ENCODE data around the gene ALPK1.
"Not testable (repeated sequence)": the region's sequence is repeated elsewhere in the genome, so short reads cannot be mapped to it uniquely, and the experiment has no call there.

Gene ALPK1

DNA sequence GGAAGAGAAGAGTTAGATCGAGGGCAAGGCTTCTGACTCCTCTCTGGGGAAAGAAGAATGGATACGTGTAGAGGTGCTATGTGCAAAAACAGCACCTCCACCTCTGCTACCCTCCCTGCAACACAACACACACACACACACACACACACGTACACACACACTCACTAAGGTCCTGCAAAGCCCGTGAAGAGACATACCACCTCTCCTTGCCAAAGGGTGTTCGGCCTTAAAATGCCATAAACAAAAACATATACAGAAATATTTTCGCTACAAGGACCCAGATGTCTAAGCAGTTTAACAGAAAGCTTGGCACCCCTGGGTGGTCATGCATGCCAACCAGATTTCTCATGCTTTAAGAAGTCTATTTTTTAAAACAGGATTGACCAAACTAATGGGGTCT lies 13.0 kb upstream of the ALPK1 start:
- DNase-seq (ENCODE audit: low read depth in 2 of 2), result no peak

DNA sequence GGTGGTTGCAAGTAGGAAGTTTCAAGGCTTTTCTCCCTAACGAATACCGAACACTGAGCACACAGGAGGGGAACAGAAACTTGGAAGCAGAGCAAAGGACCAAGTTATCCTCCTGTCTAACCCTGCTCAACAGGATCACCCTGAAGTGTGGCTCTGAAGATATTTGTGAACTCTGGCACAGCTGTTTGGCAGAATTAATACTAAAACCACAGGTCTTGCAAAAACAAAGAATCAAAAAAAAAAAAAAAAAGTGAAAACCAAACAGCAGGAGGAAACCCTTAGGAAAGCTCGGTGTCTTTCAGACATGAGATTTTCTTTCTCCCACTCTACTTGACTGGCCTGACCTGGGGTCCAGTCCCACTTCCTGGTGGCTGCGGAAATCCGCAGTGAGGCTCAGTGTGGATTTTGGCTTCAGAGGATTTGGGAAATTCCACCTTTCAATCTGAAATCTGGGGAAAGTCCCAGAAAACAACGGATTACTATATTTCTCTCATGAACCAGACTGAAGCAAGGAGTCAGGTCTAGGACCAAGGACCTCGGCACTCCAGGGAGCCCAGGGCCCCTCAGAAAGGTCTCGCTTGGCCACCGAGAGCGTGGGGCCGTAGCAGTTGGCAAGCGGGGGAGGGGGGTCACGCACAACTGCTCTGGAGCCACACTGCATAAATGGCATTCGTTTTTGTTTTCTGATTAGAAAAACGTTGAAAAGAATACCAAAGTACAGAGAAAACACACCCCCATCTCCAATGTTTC lies 12.3 kb upstream of the ALPK1 start:
- DNase-seq (ENCODE audit: low read depth in 2 of 2), result no peak

DNA sequence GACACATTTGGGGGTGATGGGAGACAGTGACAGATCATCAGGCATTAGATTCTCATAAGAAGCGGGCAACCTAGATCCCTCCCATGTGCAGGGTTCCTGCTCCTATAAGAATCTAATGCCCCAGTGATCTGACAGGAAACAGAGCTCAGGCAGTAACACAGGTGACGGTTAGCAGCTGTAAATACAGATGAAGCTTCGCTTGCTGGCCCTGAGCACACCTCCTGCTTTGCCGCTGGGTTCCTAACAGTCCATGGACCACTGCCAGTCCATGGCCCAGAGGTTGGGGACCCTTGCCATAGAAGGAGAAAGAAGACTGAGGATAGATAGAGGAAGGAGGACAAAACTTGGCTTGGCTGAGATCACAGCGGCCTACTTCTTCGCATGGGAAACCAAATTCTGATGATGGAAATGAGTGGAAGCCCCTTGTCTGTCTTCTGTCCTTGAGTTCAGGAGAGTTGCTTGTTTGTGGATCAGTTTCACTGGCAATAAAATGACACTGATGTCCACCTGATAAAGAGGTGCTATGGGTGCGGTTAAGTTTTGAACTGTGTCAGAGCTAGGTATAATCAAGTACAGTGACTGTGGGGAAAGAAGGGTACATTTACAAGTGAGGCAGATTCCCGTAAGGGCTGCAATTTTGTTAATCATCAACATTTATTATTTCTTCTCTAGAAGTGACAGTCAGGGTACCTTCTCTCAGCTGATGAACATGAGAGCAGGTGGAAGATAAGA lies 9.7 kb upstream of the ALPK1 start:
- DNase-seq (ENCODE audit: low read depth in 2 of 2), result no peak

DNA sequence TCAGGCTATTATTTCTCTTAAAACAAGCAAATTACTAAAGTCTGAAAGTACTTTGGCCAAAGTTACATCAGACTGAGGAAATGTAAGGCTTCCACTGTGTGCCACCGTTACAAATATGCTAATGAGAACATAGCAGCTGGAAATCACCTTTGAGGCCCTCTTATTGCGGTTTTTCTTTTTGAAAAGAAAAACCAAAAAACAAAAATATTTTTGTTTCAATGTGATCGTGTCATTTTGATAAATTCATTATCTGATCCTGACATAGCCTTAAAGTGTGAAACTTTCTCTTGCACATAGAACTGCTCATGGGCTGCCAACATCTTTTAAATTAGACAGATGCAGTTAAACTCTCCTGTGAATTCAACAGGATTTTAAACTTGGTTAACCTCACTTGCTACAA lies 8.7 kb upstream of the ALPK1 start:
- DNase-seq (ENCODE audit: low read depth in 2 of 2), result no peak

DNA sequence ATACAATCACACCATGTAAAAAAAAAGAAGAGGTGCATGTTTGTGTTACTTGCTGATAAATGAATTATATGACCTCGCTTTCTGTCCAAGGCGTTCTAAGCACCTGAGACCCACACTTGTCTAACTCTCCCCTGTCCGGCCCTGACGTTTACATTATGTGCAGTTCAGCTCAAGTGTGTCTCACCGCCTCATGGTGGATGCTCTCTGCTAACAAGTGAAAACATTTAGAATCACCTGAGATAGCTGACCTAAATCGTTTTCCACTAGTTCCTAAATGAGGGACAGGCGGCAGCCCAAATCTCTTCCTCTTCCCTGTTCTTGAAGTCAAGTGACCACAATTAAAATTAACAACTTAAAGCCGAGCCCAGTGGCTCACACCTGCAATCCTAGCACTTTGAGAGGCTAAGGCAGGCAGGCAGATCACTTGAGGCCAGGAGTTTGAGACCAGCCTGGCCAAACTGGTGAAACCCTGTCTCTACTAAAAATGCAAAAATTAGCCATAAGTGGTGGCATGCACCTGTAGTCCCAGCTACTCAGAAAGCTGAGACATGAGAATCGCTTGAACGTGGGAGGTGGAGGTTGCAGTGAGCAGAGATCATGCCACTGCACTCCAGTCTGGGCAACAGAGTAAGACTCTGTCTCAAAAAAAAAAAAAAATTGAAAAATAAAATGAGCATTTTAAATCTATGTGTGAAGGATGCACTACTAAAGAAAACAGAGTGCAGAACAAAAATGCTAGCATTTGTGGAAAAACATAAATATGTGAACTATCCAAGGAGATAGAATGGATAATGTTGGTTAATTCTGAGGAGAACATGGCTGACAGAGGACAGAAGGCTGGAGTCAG lies 7.5 kb upstream of the ALPK1 start:
- DNase-seq (ENCODE audit: low read depth in 2 of 2), result no peak

DNA sequence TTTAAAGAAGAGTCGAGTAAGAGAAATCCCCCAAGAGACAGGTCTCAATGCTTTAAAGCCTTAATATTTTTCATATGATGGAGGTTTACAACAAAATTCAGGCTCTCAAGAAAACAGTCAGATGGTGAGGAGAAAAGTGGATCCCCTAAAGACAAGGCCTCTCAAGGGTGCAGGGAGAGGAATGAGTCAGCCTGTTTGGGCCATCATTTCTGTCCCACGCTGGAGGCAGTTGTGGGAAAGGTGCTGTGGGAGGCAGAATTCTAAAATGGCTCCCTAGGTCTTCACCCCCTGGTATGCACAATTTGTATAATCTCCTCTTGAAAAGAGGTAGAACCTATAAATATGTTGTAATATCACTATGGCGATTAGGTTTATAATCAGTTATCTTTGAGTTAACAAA lies 6.8 kb upstream of the ALPK1 start:
- no peak for DNase-seq (ENCODE audit: low read depth in 2 of 2)

DNA sequence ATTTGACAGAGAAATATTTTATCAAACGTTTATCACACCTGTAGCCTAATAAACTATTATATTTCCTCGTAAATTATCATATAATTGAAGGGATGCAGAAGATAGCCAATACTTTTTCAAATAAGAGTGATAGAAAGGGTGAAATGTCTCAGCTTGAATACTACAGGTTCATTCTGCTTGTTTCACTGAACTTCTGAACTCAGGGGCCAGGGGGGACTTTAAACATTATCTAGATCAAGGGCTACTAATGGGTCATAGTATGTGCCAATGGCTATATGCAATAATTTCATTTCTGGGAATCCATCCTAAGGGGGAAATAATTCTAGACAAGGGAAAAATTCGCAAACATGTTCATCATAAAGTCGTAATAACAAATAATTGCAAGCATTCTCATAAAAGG lies 2.6 kb downstream of the ALPK1 start:
- DNase-seq (ENCODE audit: low read depth in 2 of 2), result no peak

DNA sequence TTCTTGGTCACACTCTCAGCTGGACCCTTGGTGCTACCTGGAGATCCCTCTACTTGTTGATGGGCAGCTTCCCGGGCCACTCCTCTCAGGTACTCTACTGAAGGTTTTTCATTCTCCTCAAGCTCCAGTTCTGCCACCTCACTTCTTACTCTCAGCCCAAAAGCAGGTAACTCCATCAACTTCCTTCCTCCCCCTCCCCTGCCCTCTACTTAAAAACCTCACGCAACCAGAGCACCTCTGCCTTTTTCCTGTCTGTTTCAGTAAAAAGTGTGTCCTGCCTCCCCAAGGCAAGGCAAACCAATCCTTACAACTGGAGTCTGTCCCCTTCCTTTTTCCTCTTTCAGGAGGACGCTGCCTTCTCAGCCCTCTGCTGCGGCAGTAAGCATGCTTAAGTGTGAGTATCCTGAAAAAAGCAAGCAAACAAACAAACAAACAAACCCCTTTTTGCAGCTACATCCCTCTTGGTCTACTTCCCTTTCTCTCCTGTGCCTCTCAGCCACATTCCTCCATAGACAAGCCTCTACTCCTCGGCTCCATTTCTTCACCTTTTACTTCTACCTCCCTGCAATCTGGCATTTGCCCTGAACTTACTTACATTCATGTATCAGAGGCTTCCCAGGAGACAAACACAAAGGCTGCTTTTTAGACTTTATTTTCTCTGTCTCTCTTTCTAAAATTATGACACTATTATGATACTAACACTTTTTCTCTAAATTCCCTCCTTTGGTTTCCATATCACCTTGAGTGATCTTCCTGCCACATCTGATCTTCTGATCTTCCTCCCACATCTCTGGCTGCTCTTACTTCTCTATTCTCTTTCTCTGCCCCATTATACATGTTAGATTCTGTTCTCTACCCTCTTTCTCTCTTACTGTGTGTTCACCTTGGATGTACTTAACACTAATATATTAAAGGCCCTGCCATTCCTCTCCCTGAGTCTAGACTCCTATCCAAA lies 5.4 kb downstream of the ALPK1 start:
- DNase-seq (ENCODE audit: low read depth in 2 of 2), result no peak

DNA sequence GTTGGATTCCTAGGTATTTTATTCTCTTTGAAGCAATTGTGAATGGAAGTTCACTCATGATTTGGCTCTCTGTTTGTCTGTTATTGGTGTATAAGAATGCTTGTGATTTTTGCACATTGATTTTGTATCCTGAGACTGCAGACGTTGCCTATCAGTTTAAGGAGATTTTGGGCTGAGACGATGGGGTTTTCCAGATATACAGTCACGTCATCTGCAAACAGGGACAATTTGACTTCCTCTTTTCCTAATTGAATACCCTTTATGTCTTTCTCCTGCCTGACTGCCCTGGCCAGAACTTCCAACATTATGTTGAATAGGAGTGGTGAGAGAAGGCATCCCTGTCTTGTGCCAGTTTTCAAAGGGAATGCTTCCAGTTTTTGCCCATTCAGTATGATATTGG lies 8.3 kb downstream of the ALPK1 start:
- not testable (repeated sequence) for DNase-seq (ENCODE audit: low read depth in 2 of 2)

DNA sequence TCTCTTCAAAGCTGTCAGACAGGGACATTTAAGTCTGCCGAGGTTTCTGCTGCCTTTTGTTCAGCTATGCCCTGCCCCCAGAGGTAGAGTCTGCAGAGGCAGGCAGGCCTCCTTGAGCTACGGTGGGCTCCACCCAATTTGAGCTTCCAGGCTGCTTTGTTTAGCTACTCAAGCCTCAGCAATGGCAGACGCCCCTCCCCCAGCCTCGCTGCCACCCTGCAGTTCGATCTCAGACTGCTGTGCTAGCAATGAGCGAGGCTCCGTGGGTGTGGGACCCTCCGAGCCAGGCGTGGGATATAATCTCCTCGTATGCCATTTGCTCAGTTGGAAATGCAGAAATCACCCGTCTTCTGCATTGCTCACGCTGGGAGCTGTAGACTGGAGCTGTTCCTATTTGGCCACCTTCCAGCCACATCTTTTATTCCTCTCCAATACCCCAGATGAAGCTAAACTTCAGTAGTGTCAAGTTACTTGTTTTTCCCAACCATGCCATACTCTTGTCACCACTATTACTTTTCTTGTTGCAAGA lies 12.2 kb downstream of the ALPK1 start:
- not testable (repeated sequence) for DNase-seq (ENCODE audit: low read depth in 2 of 2)

DNA sequence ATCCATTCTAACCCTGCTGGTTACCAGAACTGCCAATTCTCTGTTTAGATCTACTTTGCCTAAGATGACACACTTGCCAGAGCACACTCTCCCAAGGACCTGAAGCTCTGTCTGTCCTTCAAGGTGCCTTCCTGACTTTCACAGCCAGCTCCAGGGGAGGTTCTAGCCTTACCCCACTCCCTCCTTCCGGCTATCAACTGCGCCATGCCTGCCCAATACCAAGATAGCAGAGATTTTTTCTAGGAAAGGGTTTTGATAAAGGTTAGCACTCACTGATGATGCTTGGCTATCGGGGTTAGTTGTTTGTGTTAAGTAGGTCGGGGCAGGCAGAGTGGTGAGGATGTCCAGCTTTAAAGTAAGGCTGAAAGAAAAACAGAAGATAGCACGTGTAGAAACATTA lies 14.3 kb downstream of the ALPK1 start:
- no peak for DNase-seq (ENCODE audit: low read depth in 2 of 2)

DNA sequence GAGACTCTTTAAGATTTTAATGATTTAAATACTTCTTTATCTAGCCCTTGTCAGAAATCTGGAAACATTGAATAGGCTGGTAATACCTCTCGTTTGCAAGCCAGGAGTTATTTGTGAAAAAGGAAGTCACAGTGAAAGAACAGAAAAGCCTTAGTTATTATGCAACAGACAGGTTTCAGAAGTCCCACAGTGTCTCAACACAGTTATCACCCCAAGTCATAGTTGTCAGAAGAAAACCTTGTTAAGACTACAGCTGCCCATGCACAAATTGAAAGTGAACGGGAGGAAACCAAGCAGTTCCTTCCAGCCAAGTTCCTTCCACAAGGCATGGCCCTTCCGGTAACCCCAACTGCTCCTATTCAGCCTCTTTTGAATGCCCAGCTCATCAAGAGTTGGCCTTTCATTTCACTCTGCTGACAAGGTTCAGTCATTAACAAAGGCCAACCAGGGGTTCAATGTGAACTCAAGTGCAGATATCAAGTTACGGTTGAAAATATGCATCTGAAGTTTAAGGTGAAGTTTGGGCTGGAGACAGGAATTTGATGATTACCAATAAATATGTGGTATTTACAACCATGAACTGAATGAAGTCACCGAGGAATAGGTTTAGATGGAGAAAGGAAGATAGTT lies 15.6 kb downstream of the ALPK1 start:
- no peak for DNase-seq (ENCODE audit: low read depth in 2 of 2)

DNA sequence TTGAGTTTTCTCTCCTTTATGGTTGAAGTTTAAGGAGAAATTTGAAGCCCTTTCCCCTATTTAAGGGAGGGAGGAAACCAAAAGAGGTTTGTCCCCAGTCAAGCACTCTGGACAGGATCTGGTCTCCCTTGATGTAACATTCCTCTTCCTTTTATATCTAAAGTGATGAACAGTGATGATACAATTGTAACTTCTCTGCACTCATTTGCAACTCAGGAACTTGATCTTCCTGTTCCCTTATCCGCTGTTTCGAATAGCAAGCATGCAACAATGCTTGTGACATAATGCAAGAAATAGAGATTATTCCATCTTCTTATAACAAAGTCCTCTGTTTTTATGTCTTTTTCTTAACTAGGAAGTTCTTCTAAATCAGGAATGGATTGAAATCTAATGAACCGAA lies 18.3 kb downstream of the ALPK1 start:
- no peak for DNase-seq (ENCODE audit: low read depth in 2 of 2)

DNA sequence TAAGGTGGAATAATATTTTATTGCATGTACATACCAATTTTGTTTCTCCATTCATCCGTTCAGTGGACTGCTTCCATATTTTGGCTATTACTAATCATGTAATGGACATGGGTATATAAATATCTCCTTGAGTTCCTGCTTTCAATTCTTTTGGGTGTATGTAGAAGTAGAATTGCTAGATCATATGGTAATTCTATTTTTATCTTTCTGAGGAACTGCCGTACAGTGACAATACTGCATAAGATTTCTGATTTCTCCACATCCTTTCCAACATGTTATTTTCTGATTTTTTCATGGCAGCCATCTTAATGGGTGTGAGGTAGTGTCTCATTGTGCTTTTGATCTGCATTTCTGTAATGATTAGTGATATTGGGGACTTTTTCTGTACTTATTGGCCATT lies 19.2 kb downstream of the ALPK1 start:
- no peak for DNase-seq (ENCODE audit: low read depth in 2 of 2)

DNA sequence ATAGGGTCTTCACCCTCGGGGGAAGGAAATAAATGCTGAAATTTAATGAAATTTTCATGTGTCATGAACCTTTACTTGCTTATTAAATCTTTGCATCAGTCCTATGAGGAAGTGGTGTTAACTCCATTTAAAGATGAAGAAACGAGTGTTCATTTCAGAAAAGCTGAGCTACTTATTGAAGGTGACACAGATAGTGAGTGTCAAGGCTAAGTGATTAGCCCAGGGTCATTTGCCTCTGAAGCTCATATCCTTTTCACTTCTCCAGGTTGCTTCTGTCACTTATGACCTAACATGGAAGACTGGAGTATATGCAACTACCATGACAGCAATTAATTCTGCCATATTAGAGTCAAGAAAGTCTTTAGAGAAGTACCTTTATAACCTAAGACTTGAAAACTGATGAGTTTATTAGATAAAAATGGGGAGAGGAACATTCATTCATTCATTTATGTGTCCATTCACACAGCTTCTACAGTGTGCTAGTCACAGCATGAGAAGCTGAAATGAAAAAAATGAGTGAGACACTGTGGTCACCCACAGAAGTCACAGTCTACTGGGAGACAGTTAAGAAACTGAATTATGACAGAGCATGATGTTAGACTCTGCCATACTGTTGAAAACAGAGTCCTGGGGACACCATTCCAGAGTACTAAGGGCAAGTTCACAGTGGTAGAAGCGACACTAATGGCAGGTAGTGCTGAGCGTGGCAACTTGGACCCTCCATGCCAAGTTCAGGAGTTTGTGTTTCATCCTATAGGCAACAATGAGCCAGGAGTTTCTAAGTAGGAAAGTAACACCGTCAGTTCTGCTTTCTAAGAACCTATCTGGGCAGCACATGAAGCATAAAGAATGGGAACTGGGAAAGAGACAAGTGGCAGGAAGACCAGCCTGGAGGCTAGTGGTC lies 21.3 kb downstream of the ALPK1 start:
- no peak for DNase-seq (ENCODE audit: low read depth in 2 of 2)

DNA sequence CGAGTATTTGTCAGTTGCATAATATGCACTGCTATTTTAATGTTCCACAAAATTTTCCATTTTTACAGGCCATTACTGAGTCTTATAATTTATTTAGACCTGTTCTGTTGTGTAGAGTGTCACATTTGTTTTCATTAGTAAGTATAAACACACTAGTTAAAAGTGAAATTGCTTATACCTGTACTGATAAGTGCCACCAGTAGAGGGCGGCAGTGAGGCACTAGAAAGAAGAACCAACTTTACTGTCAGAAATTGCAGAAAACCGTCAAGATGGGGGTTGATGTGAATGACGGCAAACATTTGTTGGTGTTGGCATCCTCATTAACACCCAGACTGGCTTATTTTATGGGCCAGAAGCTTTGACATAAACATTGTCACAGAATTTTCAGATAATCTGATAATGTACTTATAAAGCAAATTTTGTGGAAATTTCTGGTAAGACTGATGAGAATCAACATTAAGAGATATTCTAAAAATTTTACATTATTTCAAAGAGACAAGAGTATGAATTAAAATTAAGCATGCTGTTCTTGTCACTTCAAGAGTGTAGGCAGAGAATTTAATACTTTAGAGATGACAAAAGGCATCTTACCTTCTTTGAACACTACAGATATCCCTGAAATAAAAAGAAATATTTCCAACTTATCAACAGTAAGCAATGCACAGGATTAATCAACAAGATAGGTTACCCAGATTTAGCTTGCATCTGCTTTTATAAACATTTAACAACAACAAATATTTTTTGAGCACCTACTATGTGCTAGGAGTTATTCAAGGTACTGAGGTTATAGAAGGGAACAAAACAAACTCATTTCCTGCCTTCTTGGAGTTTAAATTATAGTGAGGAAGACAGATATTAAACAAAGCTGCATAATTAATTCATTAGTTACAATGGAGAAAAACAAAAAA lies 24.9 kb downstream of the ALPK1 start:
- DNase-seq (ENCODE audit: low read depth in 2 of 2), result peak; percentile 34 to 67

DNA sequence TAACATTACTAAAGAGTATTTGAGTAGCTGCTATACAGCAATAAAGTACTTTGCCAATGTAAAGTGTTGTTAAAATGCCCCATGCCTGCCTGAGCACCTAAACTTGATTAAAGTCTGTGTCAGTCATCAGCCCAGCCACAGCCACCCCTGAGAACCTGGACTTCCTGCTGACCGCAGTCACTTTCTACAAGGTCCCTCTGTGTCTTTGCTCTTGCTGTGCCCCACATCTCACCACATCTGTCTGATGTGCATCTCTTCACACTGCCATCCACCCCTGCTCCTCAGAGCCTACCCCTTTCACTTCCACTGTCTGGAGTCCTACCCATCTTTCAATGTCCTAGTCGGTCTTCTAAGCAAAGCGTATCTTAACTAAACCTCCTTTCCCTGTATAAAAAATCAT lies 25.7 kb downstream of the ALPK1 start:
- no peak for DNase-seq (ENCODE audit: low read depth in 2 of 2)

DNA sequence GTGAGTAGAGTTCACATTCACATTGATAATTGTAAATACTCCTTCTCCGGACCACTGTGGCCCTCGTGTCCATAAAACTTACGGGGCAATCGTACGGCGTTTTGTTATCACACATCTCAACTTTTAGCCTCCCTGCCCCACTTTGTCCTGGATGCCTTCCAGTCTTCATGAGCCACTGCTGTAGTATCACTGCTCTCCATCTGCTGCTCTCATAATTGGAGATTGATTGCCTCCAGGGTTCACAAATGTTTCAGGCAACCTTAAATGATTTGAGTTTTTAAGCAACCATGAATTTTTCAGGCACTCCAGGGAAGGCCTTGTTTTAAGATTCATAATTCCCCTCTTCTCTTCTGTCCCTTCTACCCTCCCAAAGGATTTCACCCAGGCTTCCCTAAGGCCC lies 28.4 kb downstream of the ALPK1 start:
- DNase-seq (ENCODE audit: low read depth in 2 of 2), result no peak
